ENCODE data around the gene CLTC. TPM values are rescaled to one million over a fixed set of nuclear protein-coding genes. Genes with fewer than 3 reads are reported as not detected.

Gene CLTC
- total and polyA plus RNA-seq, 10 of the 15 experiments (the other 5 are each of a cell fraction or from before 2014, with no cell fraction given) = 77.5 to 188 (median 129) TPM

DNA sequence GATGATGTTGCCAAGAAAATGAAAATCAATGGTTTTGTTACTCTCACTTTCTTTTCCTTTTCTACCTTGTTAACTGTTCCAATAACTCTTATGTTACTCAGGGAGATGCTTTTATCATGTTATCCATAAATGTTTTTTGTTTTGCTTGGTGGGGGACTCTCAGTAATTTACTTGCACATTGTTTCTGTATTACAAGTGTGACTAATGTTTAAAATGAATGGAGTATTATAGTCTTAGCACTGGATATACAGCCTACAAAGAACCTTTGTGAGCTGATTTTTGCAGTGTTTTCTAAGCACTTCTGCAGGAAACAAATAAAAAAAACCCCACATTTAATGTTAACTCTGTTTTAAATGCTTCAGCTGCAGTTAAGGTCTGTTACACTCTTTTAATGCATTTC lies 99.8 kb downstream of the CLTC start:
- POLR2A ChIA-PET = interaction anchor here (0.6 kb wide), 1 partner anchor 172 kb away, joined by 3 read pairs; no protein-coding TSS in a partner anchor
- Histone ChIP-seq H2AFZ (ENCODE audit: control insufficient read depth, low read depth, low read length) (no peak overlapping the region), H3K9ac (ENCODE audit: control insufficient read depth, insufficient read depth, low read length) (no peak overlapping the region), H3K9me3 (replicated peaks; ENCODE audit: control insufficient read depth, insufficient read depth, low read length) (no peaks in the 10 kb centered on the region), H4K20me1 (ENCODE audit: control insufficient read depth, insufficient read depth) (no peaks in the 10 kb centered on the region), H3K4me1 (ENCODE audit: control insufficient read depth, insufficient read depth, low read length) (no peaks in the 10 kb centered on the region), H3K4me2 (ENCODE audit: control insufficient read depth, insufficient read depth) (no peak overlapping the region), H3K27ac (ENCODE audit: control insufficient read depth, insufficient read depth) (no peak overlapping the region), H3K27me3 (replicated peaks in 1 of 2; ENCODE audit: control insufficient read depth in 2 of 2, insufficient read depth in 2 of 2, low read length in 1 of 2) (no peaks in the 10 kb centered on the region), H3K4me3 (no peak overlapping the region), H3K79me2 (ENCODE audit: control insufficient read depth, insufficient read depth, low read length) (peaks cover 30% of the 10 kb centered on the region), H3K36me3 (ENCODE audit: control insufficient read depth in 2 of 2, insufficient read depth in 2 of 2, low read length in 1 of 2) (no peaks in the 10 kb centered on the region; a peak in 1 of 4 replicates)
- TF ChIP-seq, protein P1, sequence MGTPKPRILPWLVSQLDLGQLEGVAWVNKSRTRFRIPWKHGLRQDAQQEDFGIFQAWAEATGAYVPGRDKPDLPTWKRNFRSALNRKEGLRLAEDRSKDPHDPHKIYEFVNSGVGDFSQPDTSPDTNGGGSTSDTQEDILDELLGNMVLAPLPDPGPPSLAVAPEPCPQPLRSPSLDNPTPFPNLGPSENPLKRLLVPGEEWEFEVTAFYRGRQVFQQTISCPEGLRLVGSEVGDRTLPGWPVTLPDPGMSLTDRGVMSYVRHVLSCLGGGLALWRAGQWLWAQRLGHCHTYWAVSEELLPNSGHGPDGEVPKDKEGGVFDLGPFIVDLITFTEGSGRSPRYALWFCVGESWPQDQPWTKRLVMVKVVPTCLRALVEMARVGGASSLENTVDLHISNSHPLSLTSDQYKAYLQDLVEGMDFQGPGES (IDR thresholded peaks at IDR 0.05) = no peak
- TF ChIP-seq, protein P2, sequence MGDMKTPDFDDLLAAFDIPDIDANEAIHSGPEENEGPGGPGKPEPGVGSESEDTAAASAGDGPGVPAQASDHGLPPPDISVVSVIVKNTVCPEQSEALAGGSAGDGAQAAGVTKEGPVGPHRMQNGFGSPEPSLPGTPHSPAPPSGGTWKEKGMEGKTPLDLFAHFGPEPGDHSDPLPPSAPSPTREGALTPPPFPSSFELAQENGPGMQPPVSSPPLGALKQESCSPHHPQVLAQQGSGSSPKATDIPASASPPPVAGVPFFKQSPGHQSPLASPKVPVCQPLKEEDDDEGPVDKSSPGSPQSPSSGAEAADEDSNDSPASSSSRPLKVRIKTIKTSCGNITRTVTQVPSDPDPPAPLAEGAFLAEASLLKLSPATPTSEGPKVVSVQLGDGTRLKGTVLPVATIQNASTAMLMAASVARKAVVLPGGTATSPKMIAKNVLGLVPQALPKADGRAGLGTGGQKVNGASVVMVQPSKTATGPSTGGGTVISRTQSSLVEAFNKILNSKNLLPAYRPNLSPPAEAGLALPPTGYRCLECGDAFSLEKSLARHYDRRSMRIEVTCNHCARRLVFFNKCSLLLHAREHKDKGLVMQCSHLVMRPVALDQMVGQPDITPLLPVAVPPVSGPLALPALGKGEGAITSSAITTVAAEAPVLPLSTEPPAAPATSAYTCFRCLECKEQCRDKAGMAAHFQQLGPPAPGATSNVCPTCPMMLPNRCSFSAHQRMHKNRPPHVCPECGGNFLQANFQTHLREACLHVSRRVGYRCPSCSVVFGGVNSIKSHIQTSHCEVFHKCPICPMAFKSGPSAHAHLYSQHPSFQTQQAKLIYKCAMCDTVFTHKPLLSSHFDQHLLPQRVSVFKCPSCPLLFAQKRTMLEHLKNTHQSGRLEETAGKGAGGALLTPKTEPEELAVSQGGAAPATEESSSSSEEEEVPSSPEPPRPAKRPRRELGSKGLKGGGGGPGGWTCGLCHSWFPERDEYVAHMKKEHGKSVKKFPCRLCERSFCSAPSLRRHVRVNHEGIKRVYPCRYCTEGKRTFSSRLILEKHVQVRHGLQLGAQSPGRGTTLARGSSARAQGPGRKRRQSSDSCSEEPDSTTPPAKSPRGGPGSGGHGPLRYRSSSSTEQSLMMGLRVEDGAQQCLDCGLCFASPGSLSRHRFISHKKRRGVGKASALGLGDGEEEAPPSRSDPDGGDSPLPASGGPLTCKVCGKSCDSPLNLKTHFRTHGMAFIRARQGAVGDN (IDR thresholded peaks at IDR 0.05) = no peak
- TF ChIP-seq POU2F2 (IDR thresholded peaks at IDR 0.05; ENCODE audit: borderline replicate concordance, low read depth, low read length) (no peak), SIN3A (IDR thresholded peaks at IDR 0.05; ENCODE audit: low read depth, low read length) (no peak), SMAD1 (IDR thresholded peaks at IDR 0.05; ENCODE audit: low read depth, partially characterized antibody) (no peak), HCFC1 (IDR thresholded peaks at IDR 0.05; ENCODE audit: low read length) (no peak), GATAD2B (conservative IDR thresholded peaks at IDR 0.05; ENCODE audit: low read depth) (no peak)
- TF ChIP-seq, protein P3, sequence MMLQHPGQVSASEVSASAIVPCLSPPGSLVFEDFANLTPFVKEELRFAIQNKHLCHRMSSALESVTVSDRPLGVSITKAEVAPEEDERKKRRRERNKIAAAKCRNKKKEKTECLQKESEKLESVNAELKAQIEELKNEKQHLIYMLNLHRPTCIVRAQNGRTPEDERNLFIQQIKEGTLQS (IDR thresholded peaks at IDR 0.05; ENCODE audit: borderline replicate concordance, extremely low read depth, low read depth, low read length) = no peak
- ATAC-seq = no peak
- intact Hi-C loops (cut with micrococcal nuclease; ENCODE audit: unreplicated experiment) = no loop called here
- RAD21 ChIA-PET (ENCODE audit: unreplicated experiment) = no interaction called here
- BruUV-seq (replicated peaks) = no TSS peak
- SMC1A ChIA-PET (ENCODE audit: uncharacterized antibody, unreplicated experiment) = interaction anchor here (1.0 to 1.5 kb wide), 2 partner anchors 10 to 197 kb away, joined by 4 read pairs; no protein-coding TSS in a partner anchor
- CTCF ChIA-PET = interaction anchor here (0.7 kb wide), 1 partner anchor 64 kb away, joined by 3 read pairs; no protein-coding TSS in a partner anchor
- in situ Hi-C loops (cut with MboI) = no loop called here
- peak; percentile 54 for FAIRE-seq
- no peak for DNase-seq (ENCODE audit: low read depth, low spot score)
